Kidney (tissue), 14 donors: ENCODE data around the gene SKI. TPM values are rescaled to one million over a fixed set of nuclear protein-coding genes. Genes with fewer than 3 reads are reported as not detected.

ENCODE experiments used
- DNase-seq, 5 donors: peaks; one replicate each; pipeline ENCODE4 v3.0.0-alpha.2; 2013 to 2020
- FAIRE-seq: peaks from 2 replicates; lab custom pipeline; 2012; peaks lifted over from hg19 to GRCh38; lab: Jason Lieb, UNC
- H3K27ac ChIP-seq, 2 donors: one replicate each; pipeline ENCODE4 v1.7.0; 2013; ENCODE audit warnings: low read depth in 2 of 2, low read length in 2 of 2, inconsistent platforms in 1 of 2
- H3K27me3 ChIP-seq: one replicate; pipeline ENCODE4 v1.7.1; 2013; ENCODE audit warnings: low read length, inconsistent platforms; ENCODE audit not compliant: control insufficient read depth, insufficient read depth
- H3K36me3 ChIP-seq, 3 donors: one replicate each; pipeline versions ENCODE4 v1.7.0 to v1.7.1; 2013; ENCODE audit warnings: low read length in 3 of 3, control low read depth in 1 of 3, inconsistent platforms in 1 of 3; ENCODE audit not compliant: insufficient read depth in 3 of 3, control insufficient read depth in 2 of 3
- H3K4me1 ChIP-seq, 3 donors: one replicate each; pipeline versions ENCODE4 v1.7.0 to v1.7.1; 2013; ENCODE audit warnings: low read length in 3 of 3, inconsistent platforms in 1 of 3, low read depth in 1 of 3; ENCODE audit not compliant: control insufficient read depth in 2 of 3, insufficient read depth in 2 of 3
- H3K4me3 ChIP-seq, 3 donors: one replicate each; pipeline versions ENCODE4 v1.7.0 to v1.8.1; 2013; ENCODE audit warnings: low read length in 3 of 3, control low read depth in 1 of 3, inconsistent platforms in 1 of 3
- H3K9ac ChIP-seq, 3 donors: one replicate each; pipeline versions ENCODE4 v1.7.0 to v1.7.1; 2013; ENCODE audit warnings: low read length in 3 of 3, control low read depth in 1 of 3, inconsistent platforms in 1 of 3
- H3K9me3 ChIP-seq, 3 donors: one replicate each; pipeline versions ENCODE4 v1.7.0 to v1.7.1; 2013; ENCODE audit warnings: low read length in 3 of 3, control low read depth in 1 of 3, inconsistent platforms in 1 of 3; ENCODE audit not compliant: control insufficient read depth in 2 of 3, insufficient read depth in 1 of 3
- CTCF ChIP-seq: IDR thresholded peaks from 3 replicates; pipeline ENCODE4 v1.5.1; 2012; ENCODE audit warnings: mild to moderate bottlenecking, moderate library complexity, borderline replicate concordance; ENCODE audit not compliant: insufficient read depth; ENCODE audit errors: extremely low read depth
- intact Hi-C: fragments of 100-400 bp; cut with DNase I; formaldehyde crosslinking; loops from one replicate; pipeline ENCODE4 v1.11.1; 2022
- polyA plus RNA-seq: library from polyadenylated mRNA; stranded (reverse); fragments of 350-450 nt; fragmentation: Illumina TruSeq; extraction: RNeasy Lipid Tissue Mini Kit (QIAGEN cat#74804); gene quantifications from one replicate; pipeline ENCODE4 v1.2.3, GENCODE V29; 2014; ENCODE audit warnings: low read depth, low replicate concordance; ENCODE audit not compliant: insufficient read depth
- total RNA-seq: library from RNA; stranded (reverse); fragmentation: NEBNext Ultra II Directional; extraction: Animal tissue kit (Norgen Biotek cat#: 25700); gene quantifications from one replicate; pipeline ENCODE4 v1.2.1, GENCODE V29; 2021
- donor health status: control.
- donor health status: control.
- donor health status: control.
- donor health status: control.
- donor health status: control.
- donor health status: DM: yes; HTN: yes; CAD: no.
- donor health status: Normal renal cell carcinoma (clear cell type).

Gene SKI
- total and polyA plus RNA-seq, 2 donors from 2014 or later = 9.2 to 78.6 TPM

GRCh38 chr1:2238361-2239012, 10.4 kb downstream of the SKI start:
- intact Hi-C loops = no loop called here
- no peak for FAIRE-seq
- TF ChIP-seq CTCF = no peak

GRCh38 chr1:2239013-2239370, 10.9 kb downstream of the SKI start:
- no peaks in the 10 kb centered on the region for H3K27me3 ChIP-seq
- no peak overlapping the region for H3K4me3 ChIP-seq
- peak overlapping the region in 1 of 2 donors; percentile 51 for H3K27ac ChIP-seq
- H3K4me1 ChIP-seq = peaks cover 0 to 68% (median 56%) of the 10 kb centered on the region in 3 donors
- H3K9ac ChIP-seq = peak overlapping the region in 1 of 3 donors; percentile 40
- no peaks in the 10 kb centered on the region for H3K9me3 ChIP-seq
- intact Hi-C loops = no loop called here
- no peak for TF ChIP-seq CTCF
- DNase-seq = no peak
- FAIRE-seq = no peak
- H3K36me3 ChIP-seq = peaks cover 0 to 3% (median 0%) of the 10 kb centered on the region in 3 donors

More at GRCh38 chr1:2238361-2239012, 10.4 kb downstream of the SKI start:
- peak in 1 of 5 donors; percentile 79 for DNase-seq
- no peaks in the 10 kb centered on the region for H3K27me3 ChIP-seq
- no peaks in the 10 kb centered on the region for H3K9me3 ChIP-seq
- no peak overlapping the region for H3K4me3 ChIP-seq
- H3K9ac ChIP-seq = peak overlapping the region in 1 of 3 donors; percentile 40
- peaks cover 0 to 3% (median 0%) of the 10 kb centered on the region in 3 donors for H3K36me3 ChIP-seq
- H3K4me1 ChIP-seq = peaks cover 0 to 72% (median 60%) of the 10 kb centered on the region in 3 donors
- H3K27ac ChIP-seq = peak overlapping the region in 1 of 2 donors; percentile 51

GRCh38 chr1:2239384-2239985, 11.4 kb downstream of the SKI start:
- intact Hi-C loops = no loop called here
- H3K9me3 ChIP-seq = no peaks in the 10 kb centered on the region

More at GRCh38 chr1:2239384-2239985, 11.4 kb downstream of the SKI start:
- TF ChIP-seq CTCF = no peak
- Histone ChIP-seq H3K27ac (peak overlapping the region in 1 of 2 donors; percentile 60), H3K36me3 (peaks cover 0 to 3% (median 0%) of the 10 kb centered on the region in 3 donors), H3K9ac (peak overlapping the region in 2 of 3 donors; percentile 31 to 41), H3K4me3 (no peak overlapping the region), H3K4me1 (peaks cover 0 to 64% (median 51%) of the 10 kb centered on the region in 3 donors), H3K27me3 (no peaks in the 10 kb centered on the region)
- FAIRE-seq = no peak
- no peak for DNase-seq
